HG03460 (cell line): Measurements from ENCODE around the gene RHOH.

Source experiments
- ATAC-seq: cut with Tn5 transposase; IDR thresholded peaks from one replicate; pipeline ENCODE4 v1.9.1; 2021; ENCODE audit not compliant: unreplicated experiment

The RHOH gene

GRCh38 chr4:40232610-40233009, 35.8 kb downstream of the RHOH start:
- ATAC-seq: no peak

DNA sequence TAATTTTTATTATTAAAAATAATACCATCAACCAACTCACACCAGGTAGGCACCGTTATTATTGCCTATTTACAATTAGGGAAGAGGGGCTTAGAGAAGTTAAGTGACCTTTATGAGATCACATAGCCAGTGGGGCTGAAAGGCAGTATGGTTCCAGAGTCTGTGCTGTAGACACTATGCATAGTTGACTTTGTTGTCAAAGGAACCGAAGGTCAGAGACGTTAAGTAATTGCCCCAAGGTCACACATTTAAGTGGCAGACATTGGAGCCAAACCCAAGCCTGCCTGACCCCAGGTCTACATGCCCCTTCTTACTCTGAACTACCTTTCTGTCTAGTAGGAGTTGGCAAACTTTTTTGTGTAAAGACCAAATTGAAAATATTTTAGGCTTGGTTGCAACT, 36.4 kb downstream of the RHOH start:
- no peak for ATAC-seq

DNA sequence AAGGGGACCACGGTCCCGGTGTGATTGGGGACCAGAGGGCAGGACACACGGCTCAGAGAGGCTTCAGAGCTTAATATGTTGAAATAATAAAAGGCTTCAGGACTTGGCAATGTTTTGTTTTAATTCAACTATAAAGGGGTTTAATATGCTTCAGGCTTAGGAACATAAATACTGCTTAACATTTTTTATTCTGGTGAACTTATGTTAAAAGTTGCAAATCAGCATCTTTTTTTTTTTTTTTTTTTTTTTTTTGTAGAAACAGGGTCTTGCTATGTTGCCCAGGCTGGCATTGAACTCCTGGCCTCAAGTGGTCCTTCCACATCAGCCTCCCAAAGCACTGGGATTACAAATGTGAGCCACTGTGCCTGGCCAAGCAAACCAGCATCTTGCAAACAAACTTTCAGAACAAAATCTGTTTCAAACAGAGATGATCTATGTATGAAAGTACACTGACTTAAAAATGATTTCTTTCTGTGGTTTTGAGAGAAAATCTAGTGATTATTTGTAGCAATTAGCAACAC, 37.7 kb downstream of the RHOH start:
- ATAC-seq: no peak

- ATAC-seq: no peak
Measured at GRCh38 chr4:40238008-40238699, 41.3 kb downstream of the RHOH start.

- ATAC-seq: no peak
Measured at GRCh38 chr4:40238700-40239548, 42.1 kb downstream of the RHOH start.

DNA sequence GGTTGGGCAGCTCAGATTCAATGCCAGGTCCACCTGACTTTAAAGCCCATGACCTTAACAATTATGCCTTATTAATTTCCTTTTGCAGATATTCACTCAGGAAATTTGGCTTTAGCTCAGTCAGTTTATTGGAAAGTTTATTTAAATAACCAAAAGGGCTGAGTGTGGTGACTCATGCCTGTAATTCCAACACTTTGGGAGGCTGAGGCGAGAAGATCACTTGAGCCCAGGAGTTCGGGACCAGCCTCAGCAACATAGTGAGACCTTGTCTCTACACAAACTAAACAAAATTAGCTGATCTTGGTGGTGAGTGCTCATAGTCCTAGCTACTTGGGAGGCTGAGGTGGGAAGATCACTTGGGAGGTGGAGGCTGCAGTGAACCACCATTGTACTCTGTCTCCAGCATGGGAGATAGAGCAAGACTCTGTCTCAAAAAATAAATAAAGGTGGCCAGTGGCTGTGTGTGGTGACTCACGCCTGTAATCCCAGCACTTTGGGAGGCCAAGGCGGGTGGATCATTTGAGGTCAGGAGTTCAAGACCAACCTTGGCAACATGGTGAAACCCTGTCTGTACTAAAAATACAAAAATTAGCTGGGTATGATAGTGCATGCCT, 43.3 kb downstream of the RHOH start:
- no peak for ATAC-seq

- ATAC-seq: no peak
Measured at GRCh38 chr4:40241026-40241425, 44.2 kb downstream of the RHOH start.

DNA sequence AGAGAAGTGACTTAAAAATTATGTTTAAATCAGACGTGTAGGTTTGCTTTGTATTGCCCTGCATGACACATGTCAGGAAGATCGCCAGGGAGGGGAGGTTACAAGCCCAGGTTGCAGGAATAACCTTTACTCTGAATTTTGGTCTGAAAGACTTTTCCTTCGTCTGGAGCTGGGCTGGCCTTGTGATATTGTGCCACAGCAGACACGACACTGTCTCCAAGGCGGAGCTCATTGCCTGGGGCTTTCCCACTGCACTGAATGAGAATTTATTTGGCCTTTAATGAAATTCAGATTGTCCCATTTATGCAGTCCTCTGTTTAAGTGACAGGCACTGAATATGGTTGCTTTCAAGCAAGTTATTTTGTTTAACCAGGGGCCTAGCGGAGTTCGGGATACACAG, 45.1 kb downstream of the RHOH start:
- ATAC-seq: no peak

DNA sequence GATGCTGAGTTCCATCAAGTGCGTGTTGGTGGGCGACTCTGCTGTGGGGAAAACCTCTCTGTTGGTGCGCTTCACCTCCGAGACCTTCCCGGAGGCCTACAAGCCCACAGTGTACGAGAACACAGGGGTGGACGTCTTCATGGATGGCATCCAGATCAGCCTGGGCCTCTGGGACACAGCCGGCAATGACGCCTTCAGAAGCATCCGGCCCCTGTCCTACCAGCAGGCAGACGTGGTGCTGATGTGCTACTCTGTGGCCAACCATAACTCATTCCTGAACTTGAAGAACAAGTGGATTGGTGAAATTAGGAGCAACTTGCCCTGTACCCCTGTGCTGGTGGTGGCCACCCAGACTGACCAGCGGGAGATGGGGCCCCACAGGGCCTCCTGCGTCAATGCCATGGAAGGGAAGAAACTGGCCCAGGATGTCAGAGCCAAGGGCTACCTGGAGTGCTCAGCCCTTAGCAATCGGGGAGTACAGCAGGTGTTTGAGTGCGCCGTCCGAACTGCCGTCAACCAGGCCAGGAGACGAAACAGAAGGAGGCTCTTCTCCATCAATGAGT, 46.6 kb downstream of the RHOH start:
- ATAC-seq: no peak

DNA sequence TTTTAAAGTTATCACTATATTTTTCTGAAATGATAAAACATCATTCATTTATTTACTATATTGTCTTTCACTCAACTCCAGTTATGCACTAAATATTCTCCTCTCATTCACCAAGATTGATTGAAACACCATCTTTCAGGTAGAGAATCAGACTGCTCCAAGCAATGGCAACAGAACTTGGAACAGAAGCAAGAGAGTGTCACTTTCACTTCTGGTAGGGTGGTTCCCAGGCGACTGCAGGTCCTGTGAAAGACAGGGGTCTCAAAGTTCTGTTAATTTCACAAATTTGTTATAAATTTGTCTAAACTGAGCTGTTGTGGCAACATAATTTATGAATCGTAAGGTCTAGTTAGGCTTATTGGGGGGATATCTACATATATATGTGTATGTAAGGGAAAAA, 47.8 kb downstream of the RHOH start:
- ATAC-seq: no peak

DNA sequence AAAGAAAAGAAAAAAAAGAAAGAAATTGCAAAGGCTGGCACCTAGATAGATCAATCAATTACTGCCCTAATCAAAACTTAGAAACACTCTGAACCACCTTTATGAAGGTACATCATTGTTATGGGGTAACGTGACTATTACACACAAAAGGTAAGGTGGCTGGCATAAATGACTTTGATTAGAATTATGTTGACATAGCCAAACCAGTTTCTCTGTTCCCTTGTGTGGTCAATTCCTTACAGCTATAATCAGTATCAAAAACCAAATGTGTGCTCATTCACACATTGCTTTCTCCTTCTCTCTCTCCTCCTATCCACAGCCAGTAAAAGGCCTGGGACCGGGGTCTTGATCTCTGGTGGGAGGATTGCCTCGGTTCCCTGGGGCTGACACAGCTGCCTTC, 48.7 kb downstream of the RHOH start:
- ATAC-seq: no peak

GRCh38 chr4:40246011-40246900, 49.4 kb downstream of the RHOH start:
- no peak for ATAC-seq

GRCh38 chr4:40246938-40247337, 50.1 kb downstream of the RHOH start:
- no peak for ATAC-seq

- no peak for ATAC-seq
Measured at GRCh38 chr4:40247350-40247749, 50.5 kb downstream of the RHOH start.

GRCh38 chr4:40251366-40251765, 54.5 kb downstream of the RHOH start:
- no peak for ATAC-seq

DNA sequence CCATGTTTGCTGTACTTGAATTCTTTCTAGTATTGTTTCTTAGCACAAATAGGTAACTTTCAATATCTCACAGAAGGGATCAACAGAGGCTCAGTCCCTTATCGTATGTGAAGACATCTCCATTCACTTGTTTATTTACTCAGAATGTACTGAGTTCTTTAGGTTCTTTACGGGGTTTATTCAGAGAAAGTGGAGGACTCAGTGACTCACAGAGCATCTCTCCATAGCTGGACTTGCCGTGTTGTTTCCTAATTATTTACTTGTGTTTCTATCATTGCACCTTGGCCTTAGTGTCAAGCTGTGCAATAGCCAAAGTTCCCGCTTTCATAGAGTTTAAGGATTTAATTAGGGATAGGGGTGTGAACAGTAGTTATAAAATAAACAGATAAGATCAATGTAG, 57.1 kb downstream of the RHOH start:
- ATAC-seq: no peak

DNA sequence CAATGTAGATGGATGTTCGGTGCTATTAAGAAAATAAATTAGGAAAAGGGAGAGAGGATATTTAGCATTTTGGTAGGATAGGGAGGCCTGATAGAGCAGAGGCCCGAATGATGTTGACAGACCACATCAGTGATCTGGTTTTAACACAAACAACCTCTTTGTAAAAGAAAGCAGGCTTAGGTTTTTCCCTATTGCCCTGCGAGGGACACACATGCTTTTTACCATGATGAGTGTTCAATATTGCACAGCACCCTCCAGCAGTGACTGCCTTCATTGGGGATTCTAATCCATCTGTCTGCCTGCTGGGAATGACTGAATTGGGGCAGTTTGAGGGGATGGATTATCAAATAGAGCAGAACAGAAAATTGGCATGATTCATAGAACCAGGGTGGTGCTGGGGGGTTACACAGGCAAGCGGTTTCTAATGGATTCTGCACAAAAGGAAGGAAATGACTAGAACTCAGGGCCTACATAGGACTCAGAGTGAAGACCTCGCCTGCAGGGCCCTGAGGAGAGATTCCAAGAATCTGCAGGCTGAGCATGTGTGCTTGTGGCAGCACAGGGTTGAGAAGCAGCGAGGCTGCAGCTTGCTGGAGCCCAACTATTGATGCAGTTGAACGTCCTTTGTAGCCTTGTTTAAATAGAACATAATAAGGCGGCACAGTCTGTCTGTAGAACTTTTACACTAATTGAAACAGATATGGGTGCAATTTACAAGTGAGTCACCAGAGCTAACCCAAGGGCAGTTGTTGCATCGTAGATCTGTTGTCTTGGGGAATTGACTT, 58.0 kb downstream of the RHOH start:
- no peak for ATAC-seq

DNA sequence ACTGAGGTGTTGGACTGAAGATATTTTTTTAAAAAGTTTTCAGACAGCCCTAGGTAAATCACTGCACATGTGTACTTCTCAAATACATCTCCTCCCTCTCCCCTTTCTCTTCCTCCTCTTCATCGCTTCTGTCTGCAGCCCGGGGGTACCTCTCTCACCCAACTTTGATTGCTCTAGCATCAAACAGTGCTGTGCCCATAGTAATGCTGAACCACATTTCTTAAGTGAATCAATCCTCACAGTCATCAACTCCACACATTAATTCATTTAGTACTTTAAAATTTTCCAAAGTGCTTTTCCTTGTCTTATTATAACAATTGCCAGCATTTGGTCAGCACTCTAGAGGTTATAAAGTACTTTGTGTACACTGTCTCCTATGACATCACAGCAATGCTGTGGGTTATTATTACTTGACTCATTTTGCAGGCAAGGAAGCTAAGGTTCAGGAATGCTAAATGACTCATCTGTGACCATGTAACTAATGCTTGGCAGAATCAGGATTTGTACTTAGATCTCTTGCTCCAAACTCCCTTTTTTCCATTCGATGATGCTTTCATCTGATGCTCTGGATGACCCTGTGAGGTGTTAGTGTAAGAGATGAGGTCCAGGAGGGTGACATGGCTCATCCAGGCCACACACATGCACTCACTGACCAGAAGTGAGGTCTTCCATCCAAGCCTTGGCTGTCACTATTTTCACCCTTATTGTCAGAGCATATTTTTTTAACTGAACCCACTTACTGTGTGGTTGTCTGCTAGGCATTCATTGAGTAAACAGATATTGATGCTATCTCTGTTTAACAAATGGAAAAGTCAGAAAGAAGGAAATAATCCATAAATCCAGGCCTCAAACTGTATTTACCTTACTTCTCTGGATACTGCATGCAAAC, 58.8 kb downstream of the RHOH start:
- ATAC-seq: no peak

GRCh38 chr4:40256329-40256728, 59.5 kb downstream of the RHOH start:
- ATAC-seq: no peak
